Measurements from ENCODE around the gene CATSPER3.
A peak's percentile ranks its signal among the peaks of the same experiment; 100 is the strongest.

The CATSPER3 gene

GRCh38 chr5:134967607-134968006 lies at the start of gene CATSPER3:
TSS of gene CATSPER3 (plus strand) at chr5:134967907. CDS start at chr5:134967992, 85 bp downstream.
- in situ Hi-C loops (cut with MboI; ENCODE audit: low pct_unique_long_range_greater_than_20kb, low sequenced_read_pairs) = no loop called here
- no peak for DNase-seq

- no peak for DNase-seq
- in situ Hi-C loops (cut with MboI; ENCODE audit: low pct_unique_long_range_greater_than_20kb, low sequenced_read_pairs) = no loop called here
Measured at GRCh38 chr5:134918861-134919260, 48.8 kb upstream of the CATSPER3 start.

DNA sequence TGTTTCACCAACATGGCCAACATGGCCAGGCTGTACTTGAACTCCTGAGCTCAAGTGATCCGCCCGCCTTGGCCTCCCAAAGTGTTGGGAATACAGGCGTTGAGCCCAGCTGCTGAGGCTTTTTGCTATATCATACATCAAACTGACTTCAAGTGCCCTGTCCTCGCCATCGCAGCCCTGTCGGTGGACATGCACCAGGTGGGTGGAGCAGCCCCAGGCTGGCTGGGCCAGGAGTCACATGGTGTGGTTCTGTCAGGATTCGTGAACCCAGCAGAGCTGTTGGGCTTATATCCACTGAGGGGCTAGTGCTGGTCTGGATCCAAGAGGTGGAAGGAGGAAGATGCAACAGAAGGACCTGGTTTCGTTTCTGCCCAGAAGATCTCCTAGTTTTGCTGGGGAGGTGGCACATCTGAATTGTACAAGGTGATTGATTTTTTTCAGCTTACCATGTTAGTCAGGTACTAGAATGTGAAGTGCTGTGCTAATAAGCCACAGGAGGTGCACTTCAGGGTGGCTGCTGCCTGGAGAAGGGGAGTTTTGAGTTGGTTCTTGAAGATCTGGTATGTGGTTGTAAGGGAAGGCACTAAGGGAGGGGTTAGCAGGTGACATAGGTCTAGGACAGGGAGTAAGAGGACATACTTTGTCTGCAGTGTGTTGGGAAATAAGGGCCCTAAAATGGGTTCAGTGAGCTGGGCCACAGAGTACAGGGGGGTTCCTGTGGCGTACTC lies 46.7 kb upstream of the CATSPER3 start:
- no peak for DNase-seq
- in situ Hi-C loops (cut with MboI; ENCODE audit: low pct_unique_long_range_greater_than_20kb, low sequenced_read_pairs) = no loop called here

GRCh38 chr5:134932508-134932907 lies 35.2 kb upstream of the CATSPER3 start:
- no peak for DNase-seq
- in situ Hi-C loops (cut with MboI; ENCODE audit: low pct_unique_long_range_greater_than_20kb, low sequenced_read_pairs) = no loop called here

GRCh38 chr5:134934202-134934601 lies 33.5 kb upstream of the CATSPER3 start:
- DNase-seq = no peak
- in situ Hi-C loops (cut with MboI; ENCODE audit: low pct_unique_long_range_greater_than_20kb, low sequenced_read_pairs) = no loop called here

DNA sequence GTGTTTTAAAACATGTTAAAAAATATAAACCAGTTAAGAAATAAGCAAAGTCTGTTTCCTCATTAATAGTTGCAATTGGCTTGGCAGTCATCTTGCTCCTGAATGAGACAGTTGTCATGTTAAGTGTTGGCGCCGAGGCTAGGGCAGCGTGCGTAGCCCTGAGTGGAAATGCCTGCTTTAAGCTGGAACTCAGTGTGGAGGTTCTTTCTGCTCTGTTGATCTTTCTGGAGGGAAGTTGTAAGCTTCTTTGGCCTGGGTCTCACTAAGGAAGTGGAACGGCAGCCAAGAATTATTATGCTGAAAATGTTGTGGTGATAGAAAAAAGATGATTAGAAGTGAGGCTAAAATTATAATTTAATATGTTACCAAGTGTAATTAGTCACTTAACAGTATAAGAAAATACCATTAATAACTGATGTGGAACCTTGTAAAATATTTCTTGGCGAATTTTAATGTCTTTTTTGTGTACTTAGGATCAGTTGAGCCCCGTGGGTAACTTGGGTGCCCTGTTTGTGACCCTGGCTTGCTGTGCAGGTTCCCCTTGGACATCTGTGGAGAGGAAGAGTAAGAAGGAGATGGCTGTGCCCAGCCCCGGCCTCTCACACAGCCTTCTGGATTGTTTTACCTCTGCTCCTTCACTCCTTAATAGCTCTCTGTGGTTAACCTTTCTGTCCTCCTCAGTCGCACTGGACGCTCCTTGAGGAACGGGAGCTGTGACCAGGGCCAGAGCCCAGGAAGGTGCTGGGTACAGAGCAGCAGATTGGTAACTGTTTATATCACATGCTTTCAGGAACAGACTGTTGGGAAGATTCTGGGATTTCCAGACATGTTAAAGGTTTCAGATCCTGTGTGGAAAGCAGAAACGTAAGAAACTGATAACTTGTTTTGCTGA lies 31.8 kb upstream of the CATSPER3 start:
- in situ Hi-C loops (cut with MboI; ENCODE audit: low pct_unique_long_range_greater_than_20kb, low sequenced_read_pairs) = no loop called here
- DNase-seq = peak; percentile 35

GRCh38 chr5:134937526-134937925 lies 30.2 kb upstream of the CATSPER3 start:
- in situ Hi-C loops (cut with MboI; ENCODE audit: low pct_unique_long_range_greater_than_20kb, low sequenced_read_pairs) = no loop called here
- DNase-seq = no peak

DNA sequence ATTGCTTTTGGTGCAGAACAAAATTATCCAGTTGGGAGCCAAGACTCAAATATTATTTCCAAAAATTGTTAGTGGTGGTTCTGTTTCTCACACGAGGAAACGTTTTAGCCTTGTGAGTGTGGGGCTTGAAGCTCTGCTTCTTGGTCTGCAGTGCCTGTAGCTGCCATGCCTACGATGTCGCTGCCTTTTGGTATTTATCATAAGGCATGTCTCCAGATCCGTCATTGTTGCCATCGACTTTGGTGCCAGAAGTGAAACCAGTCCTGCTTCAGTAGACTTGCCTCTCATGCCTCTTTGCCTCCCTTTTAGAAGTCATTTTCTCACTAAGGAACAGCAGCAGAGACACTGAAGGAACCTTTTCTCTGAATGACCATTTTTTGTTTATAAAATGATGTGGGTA lies 29.7 kb upstream of the CATSPER3 start:
- no peak for DNase-seq
- in situ Hi-C loops (cut with MboI; ENCODE audit: low pct_unique_long_range_greater_than_20kb, low sequenced_read_pairs) = no loop called here

DNA sequence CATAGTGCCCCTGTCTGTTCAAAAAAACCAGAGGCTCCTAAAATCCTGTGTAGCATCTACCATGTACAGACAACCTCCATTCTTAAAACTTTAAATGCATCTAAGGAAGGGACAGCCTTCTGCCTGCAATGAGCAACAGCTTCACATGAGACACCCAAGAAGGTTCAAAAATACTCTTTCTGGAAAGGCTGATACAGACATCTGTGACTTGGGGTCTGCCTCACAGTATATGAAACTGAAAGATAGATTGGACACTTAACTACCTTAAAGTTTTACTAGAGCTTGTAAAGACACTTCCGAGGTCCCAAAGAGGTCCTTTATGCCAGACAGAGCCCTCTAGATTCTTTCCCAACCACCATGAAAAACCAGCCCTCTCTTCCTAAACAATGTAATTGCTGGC lies 28.2 kb upstream of the CATSPER3 start:
- DNase-seq = no peak
- in situ Hi-C loops (cut with MboI; ENCODE audit: low pct_unique_long_range_greater_than_20kb, low sequenced_read_pairs) = no loop called here

DNA sequence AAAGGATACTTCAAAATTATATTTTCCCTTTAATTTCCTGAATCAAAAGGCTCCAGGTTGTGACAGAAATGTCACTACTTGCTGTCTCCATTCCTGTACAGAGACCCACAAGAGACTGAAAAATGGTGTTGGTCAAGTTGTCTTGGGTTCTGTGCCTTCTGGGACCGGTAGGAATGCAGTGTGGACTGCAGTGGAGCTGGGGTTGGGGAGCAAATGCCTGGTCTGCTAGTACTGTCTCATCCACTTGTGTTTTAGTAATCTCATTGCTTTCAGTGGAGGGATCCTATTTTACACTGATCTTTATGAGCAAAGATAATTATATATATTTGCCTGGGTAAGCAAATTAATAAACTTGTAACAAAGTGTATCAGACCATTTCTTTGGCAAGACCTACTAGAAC lies 24.2 kb upstream of the CATSPER3 start:
- no peak for DNase-seq
- in situ Hi-C loops (cut with MboI; ENCODE audit: low pct_unique_long_range_greater_than_20kb, low sequenced_read_pairs) = no loop called here

- in situ Hi-C loops (cut with MboI; ENCODE audit: low pct_unique_long_range_greater_than_20kb, low sequenced_read_pairs) = no loop called here
- DNase-seq = no peak
Measured at GRCh38 chr5:134944630-134945029, 23.1 kb upstream of the CATSPER3 start.

- in situ Hi-C loops (cut with MboI; ENCODE audit: low pct_unique_long_range_greater_than_20kb, low sequenced_read_pairs) = no loop called here
- no peak for DNase-seq
Measured at GRCh38 chr5:134945041-134945440, 22.7 kb upstream of the CATSPER3 start.

DNA sequence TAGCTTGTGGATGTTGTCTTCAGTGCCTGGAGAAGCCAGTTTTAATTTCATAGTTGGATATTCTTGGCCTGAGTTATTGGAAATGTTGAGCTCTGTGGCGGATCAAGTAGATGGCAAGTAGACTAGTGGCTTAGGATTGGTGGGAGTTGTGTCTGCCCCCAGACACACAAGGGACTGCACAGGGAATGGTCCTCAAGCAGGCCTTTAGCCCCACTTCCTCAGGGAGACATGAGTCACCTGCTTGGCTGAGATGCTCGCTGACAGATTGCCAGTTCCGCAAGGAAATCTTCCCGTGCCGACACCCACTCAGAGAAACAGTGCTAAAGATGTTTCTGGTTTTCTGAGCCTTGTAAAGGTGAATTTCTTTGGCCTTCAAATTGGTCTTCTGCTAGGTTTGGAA lies 18.8 kb upstream of the CATSPER3 start:
- in situ Hi-C loops (cut with MboI; ENCODE audit: low pct_unique_long_range_greater_than_20kb, low sequenced_read_pairs) = no loop called here
- no peak for DNase-seq

DNA sequence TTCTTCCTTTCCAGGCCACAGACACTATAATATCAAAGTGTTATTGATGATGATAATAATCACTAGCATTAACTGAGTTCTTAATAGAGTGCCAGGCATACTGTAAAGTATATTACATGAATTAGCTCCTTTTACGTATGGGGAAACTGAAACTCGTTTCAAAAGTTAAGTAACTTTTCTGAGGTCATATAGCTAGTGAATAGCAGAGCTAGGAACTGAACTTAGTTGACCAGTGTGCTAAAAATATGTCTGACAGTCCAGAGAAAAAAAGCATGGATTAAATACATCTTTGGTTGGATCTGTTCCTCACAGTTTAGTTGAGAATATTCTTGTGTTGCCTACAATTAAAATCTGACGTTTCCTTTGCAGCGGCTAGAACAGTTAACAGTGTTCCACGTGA lies 18.4 kb upstream of the CATSPER3 start:
- in situ Hi-C loops (cut with MboI; ENCODE audit: low pct_unique_long_range_greater_than_20kb, low sequenced_read_pairs) = no loop called here
- no peak for DNase-seq

DNA sequence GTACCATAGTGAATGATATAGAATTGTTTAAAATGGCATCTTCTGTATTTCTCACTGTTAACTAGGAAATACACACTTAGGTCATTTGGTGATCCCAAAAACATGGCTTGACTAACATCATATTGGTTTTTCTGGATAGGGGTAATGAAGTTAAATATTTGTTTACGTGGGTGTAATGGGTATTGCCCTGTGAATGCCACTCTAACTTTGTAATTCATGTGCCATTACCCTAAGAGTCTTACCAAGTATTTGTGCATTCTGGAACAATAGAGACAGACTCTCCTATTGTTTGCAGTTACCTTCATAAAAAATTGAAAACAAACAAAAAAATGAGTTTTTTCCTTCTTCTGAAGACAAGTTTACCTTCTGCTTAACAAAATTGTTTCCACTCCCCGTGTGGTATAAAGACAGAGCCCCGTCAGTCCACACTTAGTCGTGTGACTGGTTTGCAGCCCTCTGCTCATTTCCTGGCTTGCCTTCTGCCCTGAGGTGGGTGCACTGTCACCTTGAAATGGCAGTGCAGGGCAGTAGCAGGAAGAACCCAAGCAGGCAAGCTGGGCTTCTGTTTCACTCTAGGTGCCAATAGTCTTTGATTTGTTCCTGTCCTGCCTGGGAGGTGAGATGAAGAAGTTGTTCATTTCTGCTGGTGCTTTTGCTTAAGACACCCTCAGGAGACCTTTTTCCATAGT lies 9.6 kb upstream of the CATSPER3 start:
- DNase-seq = no peak
- in situ Hi-C loops (cut with MboI; ENCODE audit: low pct_unique_long_range_greater_than_20kb, low sequenced_read_pairs) = no loop called here

DNA sequence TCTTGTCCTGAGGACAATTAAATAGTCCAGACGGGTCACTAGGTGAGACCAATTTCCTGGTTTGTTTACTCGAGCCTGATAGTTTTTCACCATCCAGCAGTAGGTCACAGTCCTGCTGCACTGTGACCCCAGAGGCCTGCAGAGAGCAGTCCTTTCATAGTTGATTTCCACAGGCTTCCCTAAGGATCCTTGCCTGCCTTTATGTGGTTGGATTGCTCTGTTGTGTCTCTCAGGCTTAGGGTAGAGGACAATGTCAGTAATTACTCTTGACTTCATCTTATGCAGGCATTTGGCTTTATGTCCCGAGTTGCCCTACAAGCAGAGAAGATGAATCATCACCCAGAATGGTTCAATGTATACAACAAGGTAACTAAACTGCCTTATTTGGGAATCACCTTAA lies 9.0 kb upstream of the CATSPER3 start:
- DNase-seq = no peak
- in situ Hi-C loops (cut with MboI; ENCODE audit: low pct_unique_long_range_greater_than_20kb, low sequenced_read_pairs) = no loop called here

GRCh38 chr5:134963098-134963497 lies 4.6 kb upstream of the CATSPER3 start:
- in situ Hi-C loops (cut with MboI; ENCODE audit: low pct_unique_long_range_greater_than_20kb, low sequenced_read_pairs) = no loop called here
- no peak for DNase-seq

- in situ Hi-C loops (cut with MboI; ENCODE audit: low pct_unique_long_range_greater_than_20kb, low sequenced_read_pairs) = no loop called here
- DNase-seq = no peak
Measured at GRCh38 chr5:134964359-134965270, 3.1 kb upstream of the CATSPER3 start.

DNA sequence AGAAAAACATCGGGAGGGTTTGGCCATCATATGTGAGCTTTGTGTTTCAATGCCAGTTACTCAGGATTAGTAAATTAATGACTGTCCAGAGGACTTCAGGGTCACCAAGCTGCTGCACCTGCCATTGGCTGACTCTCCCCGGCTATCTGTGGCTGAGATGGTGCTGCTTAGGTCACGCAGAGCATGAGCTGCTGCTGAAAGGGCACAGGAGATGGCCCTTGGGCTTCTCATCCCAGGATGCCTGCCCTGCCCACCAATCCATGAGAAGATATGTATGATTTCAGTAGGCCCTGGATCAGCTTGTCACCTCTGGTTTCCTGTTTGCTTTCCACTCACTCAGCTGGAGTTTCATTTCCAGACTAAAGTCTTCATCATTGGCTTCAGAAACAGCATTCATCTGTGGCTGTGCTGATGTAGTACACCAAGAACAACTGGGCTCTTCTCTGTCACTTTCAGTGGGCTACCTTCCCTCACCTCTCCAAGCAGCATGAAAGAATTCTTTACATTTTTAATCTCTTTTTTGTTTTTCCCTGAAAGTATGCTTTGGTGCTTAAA lies 2.4 kb upstream of the CATSPER3 start:
- in situ Hi-C loops (cut with MboI; ENCODE audit: low pct_unique_long_range_greater_than_20kb, low sequenced_read_pairs) = no loop called here
- no peak for DNase-seq

Data from KBM-7 (cell line).